ENCODE measurements around the gene AP3S1.
"Not testable (repeated sequence)": the region's sequence is repeated elsewhere in the genome, so short reads cannot be mapped to it uniquely, and the experiment has no call there.

The AP3S1 gene

DNA sequence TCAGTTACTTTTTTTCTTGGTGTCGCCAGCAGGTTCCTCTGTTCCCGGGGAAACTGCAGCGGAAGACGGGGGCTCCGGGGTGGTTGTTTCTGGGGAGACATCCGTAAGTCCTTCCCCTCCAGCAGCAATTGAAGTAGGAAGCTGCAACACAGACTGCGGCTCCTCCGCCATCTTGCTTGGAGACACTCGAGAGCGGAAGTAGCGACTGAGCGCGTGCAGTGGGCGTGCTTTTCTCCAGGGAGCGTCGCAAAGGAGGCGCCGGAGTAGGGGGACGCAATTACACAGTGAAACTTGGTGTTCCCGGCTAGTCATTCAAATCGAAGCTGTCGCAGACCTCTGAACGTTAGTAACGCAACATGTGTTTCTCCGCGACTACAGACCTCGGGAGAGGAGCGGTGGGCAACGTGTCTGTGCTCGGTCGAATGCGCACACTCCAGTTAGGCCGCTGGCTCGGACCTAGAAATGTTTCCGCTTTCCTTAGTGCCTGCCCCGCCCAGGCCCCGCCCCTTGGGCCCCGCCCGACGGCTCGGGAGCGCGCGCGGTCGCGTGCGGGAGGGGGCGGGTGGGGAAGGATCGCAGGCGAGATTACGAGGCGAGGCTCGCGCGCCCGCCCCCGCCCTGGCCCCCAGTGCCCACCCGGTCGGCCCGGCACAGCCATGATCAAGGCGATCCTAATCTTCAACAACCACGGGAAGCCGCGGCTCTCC is at the start of gene AP3S1, which contains the start of gene ATG12:
TSS of gene AP3S1 (plus strand) at position 554 of the 707 bp plus-strand sequence. CDS start at position 657, 103 bp downstream.
TSS of gene ATG12 (minus strand) at position 184 of the 707 bp plus-strand sequence. CDS start at position 171, 13 bp downstream.
- DNase-seq = peak; percentile 93

- no peak for DNase-seq
These were observed 46.0 kb upstream of the AP3S1 start for GRCh38 chr5:115795700-115796099.

GRCh38 chr5:115796656-115797055 is 45.1 kb upstream of the AP3S1 start:
- no peak for DNase-seq

DNA sequence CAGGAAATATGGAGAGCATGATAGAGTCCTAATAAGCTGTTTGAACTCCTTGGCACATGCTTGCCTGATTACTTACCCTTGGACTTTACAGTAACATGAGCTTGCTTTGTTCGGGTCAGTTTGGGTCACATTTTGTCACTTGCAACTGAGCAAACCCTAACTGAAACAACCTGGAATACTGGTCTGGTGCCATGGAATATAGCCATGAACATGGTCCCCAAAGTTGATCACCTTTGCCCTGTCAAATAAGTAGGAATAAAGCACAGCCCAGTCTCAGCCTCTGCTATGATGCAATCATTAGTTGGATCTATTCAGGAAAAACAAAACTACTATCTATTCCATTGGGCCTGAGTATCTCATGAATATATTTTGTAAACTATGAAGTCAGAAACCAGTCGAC is 43.5 kb upstream of the AP3S1 start:
- DNase-seq = no peak

- no peak for DNase-seq
These were observed 41.6 kb upstream of the AP3S1 start for GRCh38 chr5:115800108-115800507.

DNA sequence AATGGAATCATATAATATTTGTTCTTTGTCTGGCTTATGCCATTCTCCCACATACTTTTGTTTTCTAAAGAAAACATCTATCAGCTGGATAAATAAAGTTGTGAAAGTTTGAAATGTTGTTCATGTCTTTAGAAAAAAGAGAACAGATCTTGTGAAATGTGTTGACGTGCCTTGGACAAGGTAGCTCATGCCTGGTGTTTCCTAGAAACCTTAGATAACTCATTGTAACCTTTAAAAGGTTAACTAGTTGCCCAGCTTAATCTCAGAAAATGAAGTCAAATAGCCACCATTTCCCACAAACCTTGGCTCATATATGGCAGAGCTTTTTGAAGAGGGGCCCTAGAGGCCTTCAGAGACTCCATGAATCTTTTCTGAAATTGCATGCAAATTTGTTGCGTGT is 40.6 kb upstream of the AP3S1 start:
- no peak for DNase-seq

DNA sequence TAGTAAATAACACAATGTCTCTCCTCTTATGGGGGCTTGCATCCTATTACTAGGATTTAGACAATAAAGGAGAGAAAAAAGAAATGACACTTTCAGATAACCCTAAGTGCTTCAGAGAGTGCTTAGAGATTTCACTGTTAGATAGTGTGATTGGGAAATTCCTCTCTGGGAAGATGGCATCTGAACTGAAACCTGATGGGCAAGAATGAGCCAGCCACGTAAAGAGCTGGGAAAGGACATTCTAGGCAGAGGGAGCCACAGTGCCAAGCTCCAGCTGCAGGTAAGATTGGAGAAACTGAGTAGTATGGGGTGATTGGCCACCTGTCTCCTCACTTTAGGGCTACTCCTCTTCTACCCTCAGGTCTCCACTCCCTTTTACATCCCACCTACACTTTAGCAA is 39.8 kb upstream of the AP3S1 start:
- DNase-seq = no peak

GRCh38 chr5:115806986-115807653 is 34.6 kb upstream of the AP3S1 start:
- DNase-seq = no peak

- DNase-seq = no peak
These were observed 34.1 kb upstream of the AP3S1 start for GRCh38 chr5:115807654-115808052.

- not testable (repeated sequence) for DNase-seq
These were observed 33.7 kb upstream of the AP3S1 start for GRCh38 chr5:115808066-115808465.

DNA sequence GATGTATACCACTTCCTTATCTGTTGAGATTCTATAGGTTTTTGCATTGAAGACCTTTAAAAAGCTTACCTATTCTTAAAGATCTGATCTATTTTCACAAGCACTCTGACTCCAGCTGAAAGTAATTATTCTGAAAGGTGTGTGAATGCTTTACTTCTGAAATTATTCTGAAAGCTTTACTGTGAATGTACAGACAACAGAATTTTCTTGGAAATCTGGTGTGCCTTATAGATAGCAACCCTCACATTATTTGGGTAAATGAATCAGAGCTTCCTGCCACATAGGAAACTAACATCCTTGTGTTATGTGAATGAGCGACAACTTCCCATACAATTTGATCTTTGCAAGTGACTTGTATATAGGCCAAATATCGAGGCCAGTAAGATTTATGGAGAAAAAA is 31.8 kb upstream of the AP3S1 start:
- peak; percentile 33 for DNase-seq

DNA sequence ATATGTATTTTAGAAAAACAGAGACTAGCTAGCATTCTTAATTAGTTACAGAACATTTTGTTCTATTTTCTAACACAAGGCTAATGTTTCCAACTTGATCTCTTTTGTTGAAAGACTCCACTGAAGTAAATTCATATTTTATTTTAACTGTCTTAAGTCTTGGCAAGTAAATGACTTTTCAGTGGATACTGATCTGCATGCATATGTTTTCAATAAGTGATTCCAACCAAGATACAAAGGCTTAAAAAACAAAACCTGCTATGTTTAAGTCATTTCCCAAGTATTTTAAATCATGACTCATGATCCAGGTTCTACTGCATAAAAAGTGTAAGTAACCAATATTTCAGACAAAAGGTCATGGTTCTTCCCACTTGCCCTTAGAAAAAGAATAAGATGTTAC is 31.0 kb upstream of the AP3S1 start:
- no peak for DNase-seq

GRCh38 chr5:115811406-115811805 is 30.3 kb upstream of the AP3S1 start:
- DNase-seq = no peak

DNA sequence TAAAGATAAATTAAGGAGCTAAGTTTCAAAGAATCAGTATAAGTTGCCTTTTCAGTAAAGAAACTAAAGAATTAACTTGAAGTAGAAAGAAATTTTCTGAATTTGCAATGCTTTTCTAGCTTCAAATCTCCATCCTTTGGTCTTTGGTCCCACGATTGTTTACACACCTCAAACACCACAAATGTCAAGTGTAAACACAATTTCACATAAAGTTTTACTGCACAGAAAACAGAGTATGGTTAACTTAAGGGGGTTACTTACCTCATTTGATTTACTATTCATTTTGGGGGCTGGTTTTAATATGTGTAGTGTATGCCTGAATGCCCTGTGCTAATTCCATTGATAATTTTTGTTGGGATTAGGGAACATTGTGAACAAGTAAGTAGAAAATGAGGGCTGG is 29.4 kb upstream of the AP3S1 start:
- DNase-seq = no peak

DNA sequence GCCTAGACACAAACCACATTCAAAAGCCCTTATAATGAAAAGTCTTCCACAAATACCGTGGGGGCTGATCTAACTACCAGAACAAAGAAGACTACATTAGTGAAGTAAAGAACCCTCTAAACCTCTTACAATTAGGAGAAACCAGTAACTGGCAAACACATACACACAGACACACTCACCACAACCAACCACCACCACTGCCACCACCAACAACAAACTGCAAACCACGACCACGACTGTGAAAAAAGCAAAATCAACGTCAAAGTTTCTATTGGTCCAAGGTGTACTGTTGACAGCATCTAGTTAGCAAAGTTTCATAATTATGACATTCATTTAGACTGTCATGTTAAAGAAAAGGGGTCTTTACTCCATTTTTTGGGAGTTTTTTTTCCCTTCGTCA is 28.0 kb upstream of the AP3S1 start:
- DNase-seq = peak; percentile 26

DNA sequence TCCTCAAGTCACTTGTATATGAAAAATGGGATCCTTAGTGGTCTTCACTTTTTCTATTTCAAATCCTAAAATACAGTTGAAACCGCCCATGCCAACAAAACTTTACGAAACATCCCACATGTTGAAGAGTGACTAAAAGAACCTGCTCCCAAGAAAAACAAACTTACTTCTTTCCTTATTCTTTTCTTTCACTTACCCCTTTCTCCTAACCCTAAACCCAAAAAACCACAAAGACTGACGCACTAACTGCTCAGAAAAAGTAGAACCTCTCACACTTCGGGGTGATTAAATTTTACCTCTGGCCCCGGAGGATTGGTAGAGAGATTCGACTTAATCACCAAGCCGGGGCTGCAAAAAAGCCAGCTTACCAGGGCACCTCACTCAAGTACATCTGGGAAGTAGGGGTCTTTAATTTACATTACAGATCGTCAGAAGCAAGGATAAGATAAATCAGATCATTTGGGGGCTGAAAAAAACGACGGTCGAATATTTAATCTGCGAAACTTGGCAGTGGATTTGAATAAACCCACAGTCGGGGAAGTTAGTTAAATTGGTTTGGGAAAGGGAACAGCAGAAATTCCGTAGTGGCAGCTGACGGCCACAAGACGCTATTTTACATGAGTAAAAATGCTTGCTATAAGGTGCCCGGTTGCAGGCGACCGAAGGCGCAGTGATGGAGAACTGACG is 26.6 kb upstream of the AP3S1 start:
- no peak for DNase-seq

DNA sequence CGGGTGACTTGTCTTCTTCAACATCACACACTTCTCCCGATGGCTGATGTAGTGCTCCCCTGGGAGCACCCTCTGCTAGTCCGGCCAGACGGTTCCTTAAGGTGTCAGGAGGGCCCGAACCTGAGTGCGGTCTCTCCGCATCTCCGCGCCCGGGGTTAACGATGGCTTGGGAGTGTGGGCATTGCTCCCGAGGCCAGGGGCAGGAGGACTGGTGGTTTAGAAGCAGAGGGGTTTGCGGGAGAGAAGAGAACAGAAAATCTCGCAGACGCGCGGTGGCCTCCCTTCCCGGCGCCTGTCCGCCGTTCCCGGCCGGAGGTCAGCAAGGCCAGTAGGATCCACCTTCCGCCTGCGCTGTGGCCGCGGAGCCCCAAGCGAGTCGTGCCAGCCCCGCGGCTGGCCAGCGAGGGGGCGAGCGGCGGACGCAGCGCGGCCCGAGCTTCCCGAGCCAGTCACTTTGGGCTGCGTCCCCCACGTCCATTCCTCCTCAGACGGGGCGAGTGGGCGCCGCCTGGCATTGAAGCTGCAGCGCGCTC is 26.0 kb upstream of the AP3S1 start:
- no peak for DNase-seq

DNA sequence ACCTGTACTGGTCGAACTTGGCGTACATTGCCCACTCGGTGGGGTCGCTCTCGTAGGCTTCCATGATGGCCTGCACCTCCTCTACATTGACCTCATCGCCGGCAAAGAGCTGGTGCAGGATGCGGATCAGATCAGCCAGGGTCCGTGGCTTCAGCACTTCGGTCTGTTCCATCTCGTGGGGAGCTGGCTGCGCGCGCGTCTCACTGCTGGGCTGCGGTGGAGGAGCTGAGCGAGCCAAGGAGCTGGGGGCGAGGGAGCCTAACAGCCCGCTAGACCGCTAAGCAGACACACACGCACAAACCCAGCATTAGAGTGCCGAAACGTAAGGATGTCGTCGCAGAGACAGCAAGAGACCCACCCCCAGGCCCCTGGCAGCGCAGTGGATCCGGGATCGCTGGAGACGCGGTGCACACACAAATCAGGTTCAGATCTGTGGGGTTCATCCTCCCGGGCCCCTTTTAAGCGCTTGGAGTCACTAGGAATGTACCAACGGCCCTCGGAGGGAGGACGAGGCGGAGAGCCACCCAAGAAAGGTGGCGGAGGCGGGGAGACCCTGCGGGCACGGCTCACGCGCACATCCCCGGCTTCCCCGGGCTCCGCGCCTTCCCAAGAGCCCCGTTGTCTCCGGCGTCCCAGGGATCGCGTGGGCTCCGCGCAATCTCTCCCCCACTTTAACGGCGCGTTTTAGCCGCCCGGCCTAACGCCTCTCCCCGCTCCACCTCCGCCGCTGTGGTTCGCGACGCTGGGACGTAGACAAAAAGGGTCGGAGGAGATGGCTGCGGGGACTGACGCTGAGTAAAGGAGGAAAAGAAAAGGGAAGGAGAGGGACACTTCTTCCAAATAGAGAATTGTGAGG is 25.3 kb upstream of the AP3S1 start, which contains the start of gene CDO1:
TSS of gene CDO1 (minus strand) at position 434 of the 856 bp plus-strand sequence. CDS start at position 172, 262 bp downstream.
- DNase-seq = peak; percentile 29

GRCh38 chr5:115817386-115817785 is 24.3 kb upstream of the AP3S1 start:
- DNase-seq = no peak

- no peak for DNase-seq
These were observed 22.9 kb upstream of the AP3S1 start for GRCh38 chr5:115818821-115819220.

- DNase-seq = no peak
These were observed 20.9 kb upstream of the AP3S1 start for GRCh38 chr5:115820846-115821245.

GRCh38 chr5:115824983-115825382 is 16.8 kb upstream of the AP3S1 start:
- DNase-seq = not testable (repeated sequence)

All from activated CD4-positive, alpha-beta T cell treated with anti-CD3 and anti-CD28 coated beads, Interleukin-2, Interleukin-6, amounts not matched to agents 100 ng/mL and 50 ng/mL, durations not matched to agents 16 hours and 8 hours (primary cell).